SK-N-SH (cell line): ENCODE results near the gene ERGIC1. TPM values are rescaled to one million over a fixed set of nuclear protein-coding genes. Genes with fewer than 3 reads are reported as not detected.

Source experiments
- CTCF ChIA-PET: fragments of 300-600, 350-600 bp; formaldehyde crosslinking; extraction: SDS; loops from one replicate; lab custom pipeline; 2021; lab: Yijun Ruan, JAX
- POLR2A ChIA-PET: fragments of 350-600 bp; sonication (Branson Sonifier 250); formaldehyde crosslinking; extraction: SDS; loops from one replicate; lab custom pipeline; 2020; ENCODE audit warnings: antibody characterized with exemption, inconsistent platforms; lab: Yijun Ruan, JAX
- DNase-seq: peaks from one replicate; pipeline ENCODE4 v3.0.0; 2012
- H2AFZ ChIP-seq: fragments of 200-600 bp; sonication (generic); 2 replicates; pipeline ENCODE4 v1.8.1; 2016; ENCODE audit warnings: antibody characterized with exemption, mild to moderate bottlenecking, low read depth
- H3F3A ChIP-seq: fragments of 200-600 bp; sonication (generic); replicated peaks from 2 replicates; pipeline ENCODE3; 2016; ENCODE audit warnings: antibody characterized with exemption, mild to moderate bottlenecking; ENCODE audit not compliant: insufficient read depth
- H3K27ac ChIP-seq, 2 experiments: fragments of 200-500 bp in 1 of 2; fragments of 200-600 bp in 1 of 2; sonication (Bioruptor generic) in 1 of 2; sonication (generic), shearing (Covaris generic) in 1 of 2; 2 replicates each; pipeline versions ENCODE4 v1.5.1 to v1.6.1; 2014 to 2016; ENCODE audit warnings: low read depth in 2 of 2, inconsistent platforms in 1 of 2, low read length in 1 of 2, mild to moderate bottlenecking in 1 of 2, mixed read lengths in 1 of 2
- H3K27me3 ChIP-seq: fragments of 200-600 bp; sonication (generic), shearing (Covaris generic); 2 replicates; pipeline ENCODE4 v1.6.1; 2016; ENCODE audit warnings: mixed run types; ENCODE audit not compliant: insufficient read depth
- H3K36me3 ChIP-seq, 2 experiments: fragments of 200-500 bp in 1 of 2; fragments of 200-600 bp in 1 of 2; sonication (Bioruptor generic) in 1 of 2; sonication (generic) in 1 of 2; replicated peaks in 1 of 2; 2 replicates each; pipeline versions ENCODE3 to v1.5.1; 2014 to 2016; ENCODE audit warnings: low read length in 1 of 2, mild to moderate bottlenecking in 1 of 2; ENCODE audit not compliant: insufficient read depth in 2 of 2, control insufficient read depth in 1 of 2
- H3K4me1 ChIP-seq, 2 experiments: fragments of 200-500 bp in 1 of 2; fragments of 200-600 bp in 1 of 2; sonication (Bioruptor generic) in 1 of 2; sonication (generic), shearing (Covaris generic) in 1 of 2; 2 replicates each; pipeline versions ENCODE4 v1.5.1 to v1.6.1; 2014 to 2016; ENCODE audit warnings: low read depth in 1 of 2, low read length in 1 of 2, mixed run types in 1 of 2; ENCODE audit not compliant: insufficient read depth in 2 of 2, control insufficient read depth in 1 of 2
- H3K4me2 ChIP-seq: fragments of 200-600 bp; sonication (generic), shearing (Covaris generic); 2 replicates; pipeline ENCODE4 v1.6.1; 2017; ENCODE audit warnings: mixed run types
- H3K4me3 ChIP-seq, 2 experiments: fragments of 200-500 bp in 1 of 2; fragments of 200-600 bp in 1 of 2; sonication (Bioruptor generic) in 1 of 2; sonication (generic), shearing (Covaris generic) in 1 of 2; 2 replicates each; pipeline versions ENCODE4 v1.5.1 to v1.8.1; 2014 to 2016; ENCODE audit warnings: low read depth in 2 of 2, inconsistent platforms in 1 of 2, low read length in 1 of 2, mild to moderate bottlenecking in 1 of 2, mixed read lengths in 1 of 2, moderate library complexity in 1 of 2
- H3K79me2 ChIP-seq: fragments of 200-600 bp; sonication (generic); 2 replicates; pipeline ENCODE4 v1.8.1; 2017; ENCODE audit warnings: mild to moderate bottlenecking; ENCODE audit not compliant: insufficient read depth
- H3K9ac ChIP-seq: fragments of 200-600 bp; sonication (generic); 2 replicates; pipeline ENCODE4 v1.6.1; 2017; ENCODE audit warnings: mixed run types
- H3K9me2 ChIP-seq: fragments of 200-600 bp; sonication (generic); 2 replicates; pipeline ENCODE4 v1.6.1; 2017; ENCODE audit warnings: mixed run types
- H3K9me3 ChIP-seq: fragments of 200-600 bp; sonication (generic); 2 replicates; pipeline ENCODE4 v1.6.1; 2017; ENCODE audit warnings: mixed run types, mild to moderate bottlenecking, moderate library complexity
- H4K20me1 ChIP-seq: fragments of 200-600 bp; sonication (generic); 2 replicates; pipeline ENCODE4 v1.6.1; 2017; ENCODE audit warnings: mild to moderate bottlenecking, mixed run types; ENCODE audit not compliant: insufficient read depth
- CHD2 ChIP-seq: fragments of 150-350 bp; IDR thresholded peaks from 2 replicates; pipeline ENCODE4 v1.6.1; 2018; ENCODE audit warnings: low read length; ENCODE audit not compliant: partially characterized antibody
- ELF1 ChIP-seq: IDR thresholded peaks from 2 replicates; pipeline ENCODE4 v1.4.0; 2012
- EP300 ChIP-seq, 2 experiments: IDR thresholded peaks; 2 replicates each; pipeline versions ENCODE4 v1.4.0 to v1.6.1; 2012; ENCODE audit warnings: borderline replicate concordance in 1 of 2, low read depth in 1 of 2, low read length in 1 of 2
- EZH2phosphoT487 ChIP-seq: fragments of 200-600 bp; sonication (generic); IDR thresholded peaks from 2 replicates; pipeline ENCODE4 v1.6.1; 2017; ENCODE audit warnings: low read depth, mixed run types, mild to moderate bottlenecking, antibody characterized with exemption, moderate library complexity, borderline replicate concordance
- FOSL2 ChIP-seq: IDR thresholded peaks from 2 replicates; pipeline ENCODE4 v1.4.0; 2012; ENCODE audit warnings: low read depth, mild to moderate bottlenecking, moderate library complexity, borderline replicate concordance
- GABPA ChIP-seq: IDR thresholded peaks from 2 replicates; pipeline ENCODE4 v1.4.0; 2012; ENCODE audit warnings: low read depth, mild to moderate bottlenecking
- MXI1 ChIP-seq: IDR thresholded peaks from 2 replicates; pipeline ENCODE4 v1.6.1; 2012; ENCODE audit warnings: mild to moderate bottlenecking, low read depth, low read length, improper control_type of control experiment
- NFIC ChIP-seq: IDR thresholded peaks from 2 replicates; pipeline ENCODE4 v1.4.0; 2012; ENCODE audit warnings: borderline replicate concordance
- NRF1 ChIP-seq: IDR thresholded peaks from 2 replicates; pipeline ENCODE4 v1.6.1; 2012; ENCODE audit warnings: low read depth, mild to moderate bottlenecking, low read length
- POLR2AphosphoS5 ChIP-seq: IDR thresholded peaks from 2 replicates; pipeline ENCODE4 v1.6.1; 2012; ENCODE audit warnings: low read depth, low read length
- RFX5 ChIP-seq: IDR thresholded peaks from 2 replicates; pipeline ENCODE4 v1.6.1; 2012; ENCODE audit warnings: mild to moderate bottlenecking, improper control_type of control experiment, low read length
- SIN3A ChIP-seq: IDR thresholded peaks from 2 replicates; pipeline ENCODE4 v1.6.1; 2012; ENCODE audit warnings: low read depth, mild to moderate bottlenecking, low read length, moderate library complexity, borderline replicate concordance
- USF2 ChIP-seq: fragments of 150-350 bp; IDR thresholded peaks from 2 replicates; pipeline ENCODE4 v1.6.1; 2017; ENCODE audit warnings: antibody characterized with exemption, low read length, low read depth, borderline replicate concordance
- ZBTB33 ChIP-seq: IDR thresholded peaks from 2 replicates; pipeline ENCODE4 v1.4.0; 2012; ENCODE audit warnings: low read depth, borderline replicate concordance
- WGBS: methylation state at CpG from one replicate; pipeline ENCODE4 v1.1.6; 2017; ENCODE audit warnings: low lambda C conversion rate; 5-methylcytosine and 5-hydroxymethylcytosine counted together
- polyA plus RNA-seq, 3 experiments: library from polyadenylated mRNA; depleted of rRNA; stranded (reverse); fragments of >200 nt; gene quantifications; 2 replicates each; pipeline ENCODE4 v1.2.3, GENCODE V29; 2012
- TF ChIP-seq, protein P1 (sequence below): fragments of 150-350 bp; IDR thresholded peaks from 2 replicates; pipeline ENCODE4 v1.6.1; 2016; ENCODE audit warnings: mild to moderate bottlenecking, low read depth, low read length
- TF ChIP-seq, protein P2 (sequence below): IDR thresholded peaks from 2 replicates; pipeline ENCODE4 v1.4.0; 2012; ENCODE audit warnings: low read depth

ERGIC1 gene
- polyA plus RNA-seq, 1 of the 3 experiments (the other 2 are of a cell fraction): 101 TPM

GRCh38 chr5:172819569-172819968, 14.5 kb upstream of the ERGIC1 start:
- TF ChIP-seq FOSL2 (no peak), EP300 (IDR thresholded peaks at IDR 0.05; ENCODE audit: borderline replicate concordance in 1 of 2, low read depth in 1 of 2, low read length in 1 of 2) (no peak), NRF1 (no peak), CHD2 (no peak), RFX5 (no peak), ELF1 (no peak), MXI1 (no peak), GABPA (no peak), USF2 (no peak)
- TF ChIP-seq, protein P1, sequence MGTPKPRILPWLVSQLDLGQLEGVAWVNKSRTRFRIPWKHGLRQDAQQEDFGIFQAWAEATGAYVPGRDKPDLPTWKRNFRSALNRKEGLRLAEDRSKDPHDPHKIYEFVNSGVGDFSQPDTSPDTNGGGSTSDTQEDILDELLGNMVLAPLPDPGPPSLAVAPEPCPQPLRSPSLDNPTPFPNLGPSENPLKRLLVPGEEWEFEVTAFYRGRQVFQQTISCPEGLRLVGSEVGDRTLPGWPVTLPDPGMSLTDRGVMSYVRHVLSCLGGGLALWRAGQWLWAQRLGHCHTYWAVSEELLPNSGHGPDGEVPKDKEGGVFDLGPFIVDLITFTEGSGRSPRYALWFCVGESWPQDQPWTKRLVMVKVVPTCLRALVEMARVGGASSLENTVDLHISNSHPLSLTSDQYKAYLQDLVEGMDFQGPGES: no peak
- H4K20me1 ChIP-seq: no peaks in the 10 kb centered on the region
- POLR2A ChIA-PET: no interaction called here
- no peaks in the 10 kb centered on the region for H3K36me3 ChIP-seq
- H3F3A ChIP-seq: peaks cover 8% of the 10 kb centered on the region
- WGBS: 90% methylated on average over 2 of the region's 3 CpGs
- H3K27me3 ChIP-seq: no peaks in the 10 kb centered on the region
- H3K27ac ChIP-seq: no peak overlapping the region
- no peak overlapping the region for H2AFZ ChIP-seq
- H3K9ac ChIP-seq: no peak overlapping the region
- no peaks in the 10 kb centered on the region for H3K9me3 ChIP-seq
- H3K79me2 ChIP-seq: no peaks in the 10 kb centered on the region
- no peak overlapping the region for H3K4me2 ChIP-seq
- CTCF ChIA-PET: no interaction called here
- H3K4me3 ChIP-seq: no peak overlapping the region
- no peak for DNase-seq
- no peaks in the 10 kb centered on the region for H3K4me1 ChIP-seq
- H3K9me2 ChIP-seq: no peaks in the 10 kb centered on the region

GRCh38 chr5:172820046-172820767, 13.8 kb upstream of the ERGIC1 start:
- no peak overlapping the region for H3K27ac ChIP-seq
- 75% methylated on average over 16 of the region's 16 CpGs for WGBS
- H3F3A ChIP-seq: peaks cover 8% of the 10 kb centered on the region
- no peaks in the 10 kb centered on the region for H3K4me1 ChIP-seq
- H3K9me3 ChIP-seq: no peaks in the 10 kb centered on the region
- POLR2A ChIA-PET: no interaction called here
- H4K20me1 ChIP-seq: no peaks in the 10 kb centered on the region
- no peak overlapping the region for H3K9ac ChIP-seq
- CTCF ChIA-PET: interaction anchor here (1.0 kb wide), 1 partner anchor 48 kb away, joined by 4 read pairs; no protein-coding TSS in a partner anchor
- DNase-seq: no peak
- H3K36me3 ChIP-seq: no peaks in the 10 kb centered on the region
- H3K27me3 ChIP-seq: no peaks in the 10 kb centered on the region
- H3K9me2 ChIP-seq: no peaks in the 10 kb centered on the region
- H3K4me2 ChIP-seq: no peak overlapping the region
- H3K4me3 ChIP-seq: no peak overlapping the region
- H3K79me2 ChIP-seq: no peaks in the 10 kb centered on the region
- H2AFZ ChIP-seq: no peak overlapping the region
- TF ChIP-seq POLR2AphosphoS5: no peak
- TF ChIP-seq ZBTB33: no peak
- TF ChIP-seq, protein P2, sequence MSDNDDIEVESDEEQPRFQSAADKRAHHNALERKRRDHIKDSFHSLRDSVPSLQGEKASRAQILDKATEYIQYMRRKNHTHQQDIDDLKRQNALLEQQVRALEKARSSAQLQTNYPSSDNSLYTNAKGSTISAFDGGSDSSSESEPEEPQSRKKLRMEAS: no peak
- TF ChIP-seq EP300 (IDR thresholded peaks at IDR 0.05; ENCODE audit: borderline replicate concordance in 1 of 2, low read depth in 1 of 2, low read length in 1 of 2): no peak
- TF ChIP-seq EZH2phosphoT487: no peak
- TF ChIP-seq, protein P1: no peak
- no peak for TF ChIP-seq MXI1
- TF ChIP-seq SIN3A: no peak
- TF ChIP-seq NFIC: no peak
- TF ChIP-seq NRF1: no peak
